ENCODE results near the gene PDZD2.
"Not testable (repeated sequence)": the region's sequence is repeated elsewhere in the genome, so short reads cannot be mapped to it uniquely, and the experiment has no call there.

DNA sequence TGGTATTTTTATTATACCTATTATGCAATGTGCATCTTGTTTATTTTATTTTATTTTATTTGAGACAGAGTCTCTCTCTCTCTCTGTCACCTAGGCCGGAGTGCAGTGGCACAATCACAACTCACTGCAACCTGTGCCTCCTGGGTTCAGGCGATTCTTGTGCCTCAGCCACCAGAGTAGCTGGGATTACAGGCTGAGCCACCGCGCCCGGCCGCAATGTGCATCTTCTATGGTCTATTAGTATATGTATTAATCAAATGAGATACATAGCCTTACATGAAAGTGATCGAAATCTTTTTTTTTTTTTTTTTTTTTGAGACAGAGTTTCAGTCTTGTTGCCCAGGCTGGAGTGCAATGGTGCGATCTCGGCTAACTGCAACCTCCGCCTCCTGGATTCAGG lies 89.9 kb downstream of the PDZD2 start:
- TF ChIP-seq, protein P1, sequence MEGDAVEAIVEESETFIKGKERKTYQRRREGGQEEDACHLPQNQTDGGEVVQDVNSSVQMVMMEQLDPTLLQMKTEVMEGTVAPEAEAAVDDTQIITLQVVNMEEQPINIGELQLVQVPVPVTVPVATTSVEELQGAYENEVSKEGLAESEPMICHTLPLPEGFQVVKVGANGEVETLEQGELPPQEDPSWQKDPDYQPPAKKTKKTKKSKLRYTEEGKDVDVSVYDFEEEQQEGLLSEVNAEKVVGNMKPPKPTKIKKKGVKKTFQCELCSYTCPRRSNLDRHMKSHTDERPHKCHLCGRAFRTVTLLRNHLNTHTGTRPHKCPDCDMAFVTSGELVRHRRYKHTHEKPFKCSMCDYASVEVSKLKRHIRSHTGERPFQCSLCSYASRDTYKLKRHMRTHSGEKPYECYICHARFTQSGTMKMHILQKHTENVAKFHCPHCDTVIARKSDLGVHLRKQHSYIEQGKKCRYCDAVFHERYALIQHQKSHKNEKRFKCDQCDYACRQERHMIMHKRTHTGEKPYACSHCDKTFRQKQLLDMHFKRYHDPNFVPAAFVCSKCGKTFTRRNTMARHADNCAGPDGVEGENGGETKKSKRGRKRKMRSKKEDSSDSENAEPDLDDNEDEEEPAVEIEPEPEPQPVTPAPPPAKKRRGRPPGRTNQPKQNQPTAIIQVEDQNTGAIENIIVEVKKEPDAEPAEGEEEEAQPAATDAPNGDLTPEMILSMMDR (IDR thresholded peaks at IDR 0.05), result not testable (repeated sequence)
- TF ChIP-seq POLR2A (IDR thresholded peaks at IDR 0.05), result not testable (repeated sequence)
